K562 (cell line): Measurements from ENCODE around the gene PSRC1. TPM values are rescaled to one million over a fixed set of nuclear protein-coding genes. Genes with fewer than 3 reads are reported as not detected.

Experiments used
- AFF4 ChIP-seq: sonication (generic); formaldehyde crosslinking; IDR thresholded peaks from 2 replicates; pipeline ENCODE4 v1.8.0; 2023; ENCODE audit warnings: mild to moderate bottlenecking, missing genetic modification reagents
- ARID1B ChIP-seq: fragments of 450-650 bp; IDR thresholded peaks from 2 replicates; pipeline ENCODE4 v1.6.1; 2016; ENCODE audit warnings: antibody characterized with exemption, mild to moderate bottlenecking, inconsistent platforms
- ATF7 ChIP-seq: fragments of 450-650 bp; IDR thresholded peaks from 2 replicates; pipeline ENCODE4 v1.7.1; 2014; ENCODE audit warnings: mild to moderate bottlenecking, moderate library complexity
- CTCFL ChIP-seq: IDR thresholded peaks from 2 replicates; pipeline ENCODE4 v1.6.1; 2011; ENCODE audit warnings: borderline replicate concordance, low read depth, mild to moderate bottlenecking, moderate library complexity, low read length; ENCODE audit not compliant: insufficient read depth, poor library complexity, severe bottlenecking
- FOXO4 ChIP-seq: fragments of 450-650 bp; formaldehyde crosslinking; IDR thresholded peaks from 2 replicates; pipeline ENCODE4 v1.4.0; 2020; ENCODE audit warnings: mild to moderate bottlenecking, moderate library complexity
- HMG20A ChIP-seq: fragments of 450-650 bp; formaldehyde crosslinking; conservative IDR thresholded peaks from 2 replicates; pipeline ENCODE4 v1.4.0; 2020; ENCODE audit warnings: mild to moderate bottlenecking, mixed read lengths
- MBD2 ChIP-seq: sonication (generic); IDR thresholded peaks from 2 replicates; pipeline ENCODE4 v1.6.1; 2016; ENCODE audit warnings: low read depth, borderline replicate concordance
- MXI1 ChIP-seq: IDR thresholded peaks from 2 replicates; pipeline ENCODE4 v1.6.1; 2011; ENCODE audit warnings: low read depth, mild to moderate bottlenecking, improper control_type of control experiment, low read length
- MYNN ChIP-seq, 2 experiments: sonication (generic); formaldehyde crosslinking in 1 of 2; IDR thresholded peaks; 2 replicates each; pipeline versions ENCODE4 v1.5.0 to v1.6.1; 2016 to 2020; ENCODE audit warnings: antibody characterized with exemption in 1 of 2, missing genetic modification reagents in 1 of 2
- NR4A1 ChIP-seq, 2 experiments: fragments of 250-450 bp in 1 of 2; fragments of 450-650 bp in 1 of 2; sonication (Bioruptor Pico) in 1 of 2; IDR thresholded peaks; 2 replicates each; pipeline versions ENCODE4 v1.4.0 to v1.6.1; 2016 to 2020; ENCODE audit warnings: mild to moderate bottlenecking in 2 of 2, missing compliant biosample characterization in 1 of 2, missing genetic modification characterization in 1 of 2, moderate library complexity in 1 of 2
- PML ChIP-seq: IDR thresholded peaks from 2 replicates; pipeline ENCODE4 v1.6.1; 2012; ENCODE audit warnings: low read length, inconsistent platforms
- RFX5 ChIP-seq: IDR thresholded peaks from 2 replicates; pipeline ENCODE4 v1.6.1; 2011; ENCODE audit warnings: low read depth, mild to moderate bottlenecking, improper control_type of control experiment, low read length
- SETDB1 ChIP-seq: IDR thresholded peaks from one replicate; pipeline ENCODE4 v1.6.1; 2012; ENCODE audit warnings: low read length, control low read depth, inconsistent platforms
- SMAD1 ChIP-seq: fragments of 150-350 bp; IDR thresholded peaks from 2 replicates; pipeline ENCODE4 v1.6.1; 2014; ENCODE audit warnings: low read length, low read depth; ENCODE audit not compliant: partially characterized antibody
- TAF15 ChIP-seq: fragments of 200-400 bp; formaldehyde crosslinking; IDR thresholded peaks from 2 replicates; pipeline ENCODE4 v1.6.1; 2017; ENCODE audit warnings: mild to moderate bottlenecking, low read depth, low read length, moderate library complexity
- TCF7 ChIP-seq: sonication (generic); IDR thresholded peaks from 2 replicates; pipeline ENCODE4 v1.6.1; 2016; ENCODE audit warnings: antibody characterized with exemption, borderline replicate concordance
- TSC22D4 ChIP-seq: fragments of 450-650 bp; IDR thresholded peaks from 2 replicates; pipeline ENCODE4 v1.6.1; 2016; ENCODE audit warnings: missing genetic modification characterization, missing biosample characterization, control low read depth
- ZEB2 ChIP-seq: fragments of 450-650 bp; IDR thresholded peaks from 2 replicates; pipeline ENCODE4 v1.6.1; 2016
- ZFPM2 ChIP-seq: fragments of 250-450 bp; sonication (Bioruptor Pico); IDR thresholded peaks from 2 replicates; pipeline ENCODE4 v1.5.1; 2022; ENCODE audit warnings: mild to moderate bottlenecking
- ZNF444 ChIP-seq: fragments of 250-450 bp; sonication (Bioruptor Pico); IDR thresholded peaks from 2 replicates; pipeline ENCODE4 v1.4.0; 2020; ENCODE audit warnings: mild to moderate bottlenecking, moderate library complexity
- ZNF76 ChIP-seq: fragments of 250-450 bp; sonication (Bioruptor Pico); IDR thresholded peaks from 2 replicates; pipeline ENCODE4 v1.4.0; 2020; ENCODE audit warnings: mild to moderate bottlenecking, moderate library complexity, borderline replicate concordance
- polyA plus RNA-seq, 8 experiments: library from polyadenylated mRNA; depleted of rRNA in 4 of 8; stranded (reverse) in 5 of 8; unstranded in 3 of 8; fragments of >200 nt; fragmentation: Nextera tagmentation in 2 of 8; fragmentation: Illumina TruSeq in 1 of 8; extraction: Ambion mirVana in 2 of 8; extraction: Trizol in 1 of 8; gene quantifications; 2 replicates each; pipeline versions ENCODE4 v1.2.1 to v1.2.3, GENCODE V29; 2011 to 2014; ENCODE audit warnings: inconsistent platforms in 1 of 8, missing spikeins in 1 of 8
- total RNA-seq, 7 experiments: library from RNA; depleted of rRNA in 6 of 7; stranded (reverse); fragments of >200 nt in 6 of 7; fragmentation: Illumina TruSeq in 2 of 7; extraction: Trizol in 2 of 7; gene quantifications; 2 replicates each; pipeline versions ENCODE4 v1.2.1 to v1.2.3, GENCODE V29; 2011 to 2021; ENCODE audit warnings: low replicate concordance in 1 of 7

The PSRC1 gene
- total and polyA plus RNA-seq, 9 of the 15 experiments (the other 6 are each of a cell fraction or from before 2014, with no cell fraction given): 6.5 to 65.2 (median 39.3) TPM

GRCh38 chr1:109298666-109299557 lies 16.0 kb upstream of the PSRC1 start (continued):
- TF ChIP-seq AFF4 (CRISPR knock-in tag) (no peak), SMAD1 (no peak), FOXO4 (CRISPR knock-in tag) (no peak), MYNN (IDR thresholded peaks at IDR 0.05) (no peak), MYNN (CRISPR knock-in tag; IDR thresholded peaks at IDR 0.05) (no peak), MBD2 (no peak), TAF15 (no peak), TCF7 (peak; percentile 57; the same call in 1 of the 2 replicates), RFX5 (no peak), HMG20A (no peak), ZEB2 (peak; percentile 42; the same call in 1 of the 2 replicates), ATF7 (peak; percentile 92), ARID1B (no peak), TSC22D4 (tag) (no peak), ZNF76 (CRISPR knock-in tag) (no peak), SETDB1 (no peak), ZNF444 (CRISPR knock-in tag) (no peak), CTCFL (no peak), MXI1 (no peak), NR4A1 (CRISPR knock-in tag; IDR thresholded peaks at IDR 0.05) (peak; percentile 37; the same call in 1 of the 2 replicates), NR4A1 (tag; IDR thresholded peaks at IDR 0.05) (peak; percentile 74), PML (no peak), ZFPM2 (CRISPR knock-in tag) (no peak)
